Neural progenitor cell (in vitro differentiated cells): ENCODE measurements around the gene AUH. TPM values are rescaled to one million over a fixed set of nuclear protein-coding genes. Genes with fewer than 3 reads are reported as not detected.

Experiments used
- DNase-seq: peaks from one replicate; pipeline ENCODE4 v3.0.0-alpha.2; 2016; ENCODE audit warnings: low spot score
- H2AFZ ChIP-seq: fragments of 200-600 bp; sonication (generic); replicated peaks from 2 replicates; pipeline ENCODE4 v1.6.1; 2016; ENCODE audit warnings: antibody characterized with exemption
- H3F3A ChIP-seq: fragments of 200-600 bp; sonication (generic); 2 replicates; pipeline ENCODE4 v1.6.1; 2016; ENCODE audit warnings: antibody characterized with exemption, low read depth
- H3K27ac ChIP-seq: fragments of 200-600 bp; sonication (generic); 2 replicates; pipeline ENCODE4 v1.5.1; 2016; ENCODE audit warnings: mild to moderate bottlenecking
- H3K27me3 ChIP-seq: fragments of 200-600 bp; sonication (generic); 2 replicates; pipeline ENCODE4 v1.6.1; 2016; ENCODE audit warnings: mild to moderate bottlenecking, moderate library complexity
- H3K36me3 ChIP-seq: fragments of 200-600 bp; sonication (generic); 2 replicates; pipeline ENCODE4 v1.5.1; 2016
- H3K4me1 ChIP-seq: fragments of 200-600 bp; sonication (generic); 2 replicates; pipeline ENCODE4 v1.6.1; 2016; ENCODE audit warnings: mixed run types
- H3K4me2 ChIP-seq: fragments of 200-600 bp; sonication (generic); 2 replicates; pipeline ENCODE4 v1.6.1; 2016
- H3K4me3 ChIP-seq: fragments of 200-600 bp; sonication (generic); 2 replicates; pipeline ENCODE4 v1.5.1; 2016
- H3K79me2 ChIP-seq: fragments of 200-600 bp; sonication (generic); 2 replicates; pipeline ENCODE4 v1.6.1; 2016; ENCODE audit warnings: low read depth
- H3K9ac ChIP-seq: fragments of 200-600 bp; sonication (generic); 2 replicates; pipeline ENCODE4 v1.6.1; 2016
- H3K9me3 ChIP-seq: fragments of 200-600 bp; sonication (generic); 2 replicates; pipeline ENCODE4 v1.5.1; 2016; ENCODE audit warnings: low read depth
- H4K20me1 ChIP-seq: fragments of 200-600 bp; sonication (generic); 2 replicates; pipeline ENCODE4 v1.6.1; 2016; ENCODE audit warnings: low read depth
- H3K27ac Mint-ChIP-seq: 3 replicates; pipeline ENCODE4 v1.8.0; 2021; ENCODE audit warnings: mixed read lengths
- H3K27me3 Mint-ChIP-seq: 2 replicates; pipeline ENCODE4 v1.8.0; 2022; ENCODE audit warnings: low read depth, mild to moderate bottlenecking, inconsistent platforms, moderate library complexity, mixed read lengths; ENCODE audit not compliant: insufficient read depth
- H3K36me3 Mint-ChIP-seq: 3 replicates; pipeline ENCODE4 v1.8.0; 2021; ENCODE audit warnings: mixed read lengths
- H3K4me1 Mint-ChIP-seq: 3 replicates; pipeline ENCODE4 v1.8.0; 2021; ENCODE audit warnings: mixed read lengths
- H3K4me3 Mint-ChIP-seq: 3 replicates; pipeline ENCODE4 v1.8.0; 2021; ENCODE audit warnings: mild to moderate bottlenecking, moderate library complexity, mixed read lengths
- H3K9me3 Mint-ChIP-seq: 3 replicates; pipeline ENCODE4 v1.8.0; 2020; ENCODE audit warnings: mixed read lengths
- EZH2 ChIP-seq: fragments of 200-600 bp; sonication (generic); IDR thresholded peaks from 2 replicates; pipeline ENCODE4 v1.6.1; 2017; ENCODE audit warnings: antibody characterized with exemption, mild to moderate bottlenecking, moderate library complexity
- EZH2phosphoT487 ChIP-seq: fragments of 200-600 bp; sonication (generic); IDR thresholded peaks from 2 replicates; pipeline ENCODE4 v1.6.1; 2017; ENCODE audit warnings: antibody characterized with exemption
- total RNA-seq: library from RNA; depleted of rRNA; stranded (reverse); fragments of >200 nt; gene quantifications from 2 replicates; pipeline ENCODE4 v1.2.3, GENCODE V29; 2015; ENCODE audit warnings: low replicate concordance
- TF ChIP-seq, protein P1 (sequence below): fragments of 200-600 bp; sonication (generic); IDR thresholded peaks from 2 replicates; pipeline ENCODE4 v1.5.1; 2017; ENCODE audit warnings: antibody characterized with exemption, mild to moderate bottlenecking

Gene AUH
- total RNA-seq, 1 donor from 2014 or later: 17.3 TPM

DNA sequence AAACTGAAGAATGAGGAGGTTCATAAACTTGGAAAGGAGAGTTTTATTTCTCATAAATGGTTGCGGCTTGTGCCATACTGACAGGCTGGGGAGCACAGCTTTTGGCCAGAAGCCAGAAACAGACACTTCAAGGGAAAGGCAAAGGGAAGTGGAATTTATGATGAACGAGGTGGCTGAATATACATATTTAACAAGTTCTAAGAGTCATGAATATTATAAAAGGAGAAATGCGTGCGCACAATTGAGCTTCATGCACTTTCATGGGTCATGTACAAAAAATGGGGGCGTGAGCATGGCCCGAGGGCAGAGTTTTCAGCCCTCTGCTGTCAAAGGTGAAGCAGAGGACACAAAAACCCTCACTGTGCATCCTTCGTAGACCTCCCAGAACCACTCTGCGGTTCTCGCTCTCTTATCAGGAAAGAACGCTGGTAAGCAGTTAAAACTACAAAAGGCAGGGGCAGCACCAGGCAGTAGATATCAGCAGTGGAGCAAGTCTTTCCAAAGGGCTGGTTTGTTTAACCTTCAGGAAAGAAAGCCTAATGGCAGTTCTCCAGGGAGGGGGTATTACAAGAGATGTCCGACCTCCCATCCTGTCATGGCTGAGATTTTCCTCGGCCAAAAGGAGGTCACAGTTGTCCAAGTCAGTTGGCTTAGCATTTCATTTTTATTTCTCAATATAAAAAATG lies 29.0 kb downstream of the AUH start:
- Histone ChIP-seq H3K27me3 (no peaks in the 10 kb centered on the region), H3K4me1 (no peaks in the 10 kb centered on the region), H3K27ac (no peak overlapping the region), H3K79me2 (no peaks in the 10 kb centered on the region), H3K4me3 (no peak overlapping the region), H2AFZ (no peak overlapping the region), H4K20me1 (no peaks in the 10 kb centered on the region), H3K4me2 (no peak overlapping the region), H3K9ac (no peak overlapping the region), H3K36me3 (no peaks in the 10 kb centered on the region), H3F3A (no peaks in the 10 kb centered on the region), H3K9me3 (no peaks in the 10 kb centered on the region)
- no peak for DNase-seq
- H3K4me1 Mint-ChIP-seq: peaks cover 3% of the 10 kb centered on the region
- H3K27ac Mint-ChIP-seq: no peak overlapping the region
- H3K27me3 Mint-ChIP-seq: peaks cover 2% of the 10 kb centered on the region
- TF ChIP-seq, protein P1, sequence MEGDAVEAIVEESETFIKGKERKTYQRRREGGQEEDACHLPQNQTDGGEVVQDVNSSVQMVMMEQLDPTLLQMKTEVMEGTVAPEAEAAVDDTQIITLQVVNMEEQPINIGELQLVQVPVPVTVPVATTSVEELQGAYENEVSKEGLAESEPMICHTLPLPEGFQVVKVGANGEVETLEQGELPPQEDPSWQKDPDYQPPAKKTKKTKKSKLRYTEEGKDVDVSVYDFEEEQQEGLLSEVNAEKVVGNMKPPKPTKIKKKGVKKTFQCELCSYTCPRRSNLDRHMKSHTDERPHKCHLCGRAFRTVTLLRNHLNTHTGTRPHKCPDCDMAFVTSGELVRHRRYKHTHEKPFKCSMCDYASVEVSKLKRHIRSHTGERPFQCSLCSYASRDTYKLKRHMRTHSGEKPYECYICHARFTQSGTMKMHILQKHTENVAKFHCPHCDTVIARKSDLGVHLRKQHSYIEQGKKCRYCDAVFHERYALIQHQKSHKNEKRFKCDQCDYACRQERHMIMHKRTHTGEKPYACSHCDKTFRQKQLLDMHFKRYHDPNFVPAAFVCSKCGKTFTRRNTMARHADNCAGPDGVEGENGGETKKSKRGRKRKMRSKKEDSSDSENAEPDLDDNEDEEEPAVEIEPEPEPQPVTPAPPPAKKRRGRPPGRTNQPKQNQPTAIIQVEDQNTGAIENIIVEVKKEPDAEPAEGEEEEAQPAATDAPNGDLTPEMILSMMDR: no peak
- no peak for TF ChIP-seq EZH2
- no peak for TF ChIP-seq EZH2phosphoT487
- no peak overlapping the region for H3K4me3 Mint-ChIP-seq
- peaks cover 29% of the 10 kb centered on the region for H3K36me3 Mint-ChIP-seq
- peaks cover 13% of the 10 kb centered on the region for H3K9me3 Mint-ChIP-seq

GRCh38 chr9:91331849-91332248 lies 29.9 kb downstream of the AUH start:
- Histone ChIP-seq H3K9me3 (no peaks in the 10 kb centered on the region), H3K4me1 (no peaks in the 10 kb centered on the region), H2AFZ (no peak overlapping the region), H3K27ac (no peak overlapping the region), H3K36me3 (no peaks in the 10 kb centered on the region), H3K4me3 (no peak overlapping the region), H3K9ac (no peak overlapping the region), H4K20me1 (no peaks in the 10 kb centered on the region), H3F3A (no peaks in the 10 kb centered on the region), H3K79me2 (no peaks in the 10 kb centered on the region), H3K27me3 (no peaks in the 10 kb centered on the region), H3K4me2 (no peak overlapping the region)
- Mint-ChIP-seq H3K4me3 (no peak overlapping the region), H3K27ac (no peak overlapping the region), H3K27me3 (peaks cover 2% of the 10 kb centered on the region), H3K9me3 (peaks cover 13% of the 10 kb centered on the region), H3K4me1 (peaks cover 3% of the 10 kb centered on the region), H3K36me3 (peaks cover 36% of the 10 kb centered on the region)
- DNase-seq: no peak
- TF ChIP-seq, protein P1: no peak
- TF ChIP-seq EZH2 (no peak), EZH2phosphoT487 (no peak)

- H3K27ac Mint-ChIP-seq: no peak overlapping the region
- H3K4me3 Mint-ChIP-seq: no peak overlapping the region
- H3K9me3 Mint-ChIP-seq: peaks cover 13% of the 10 kb centered on the region
- no peaks in the 10 kb centered on the region for H3K27me3 ChIP-seq
- no peak overlapping the region for H3K4me3 ChIP-seq
- H3K4me2 ChIP-seq: no peak overlapping the region
- no peaks in the 10 kb centered on the region for H3K4me1 ChIP-seq
- H3K27ac ChIP-seq: no peak overlapping the region
- H2AFZ ChIP-seq: no peak overlapping the region
- no peaks in the 10 kb centered on the region for H3K9me3 ChIP-seq
- no peaks in the 10 kb centered on the region for H4K20me1 ChIP-seq
- no peak overlapping the region for H3K9ac ChIP-seq
- DNase-seq: no peak
- H3F3A ChIP-seq: no peaks in the 10 kb centered on the region
- no peaks in the 10 kb centered on the region for H3K4me1 Mint-ChIP-seq
- TF ChIP-seq EZH2: no peak
- no peak for TF ChIP-seq EZH2phosphoT487
- TF ChIP-seq, protein P1: no peak
- peaks cover 36% of the 10 kb centered on the region for H3K36me3 Mint-ChIP-seq
- H3K79me2 ChIP-seq: no peaks in the 10 kb centered on the region
- H3K36me3 ChIP-seq: no peaks in the 10 kb centered on the region
- H3K27me3 Mint-ChIP-seq: peaks cover 2% of the 10 kb centered on the region
These were observed 33.5 kb downstream of the AUH start for GRCh38 chr9:91328186-91328585.
